ENCODE results near the gene GANC. TPM values are rescaled to one million over a fixed set of nuclear protein-coding genes. Genes with fewer than 3 reads are reported as not detected.
"Not testable (repeated sequence)": the region's sequence is repeated elsewhere in the genome, so short reads cannot be mapped to it uniquely, and the experiment has no call there.

GANC gene
- total RNA-seq, 6 donors from 2014 or later = 67.3 to 295 (median 99.8) TPM

DNA sequence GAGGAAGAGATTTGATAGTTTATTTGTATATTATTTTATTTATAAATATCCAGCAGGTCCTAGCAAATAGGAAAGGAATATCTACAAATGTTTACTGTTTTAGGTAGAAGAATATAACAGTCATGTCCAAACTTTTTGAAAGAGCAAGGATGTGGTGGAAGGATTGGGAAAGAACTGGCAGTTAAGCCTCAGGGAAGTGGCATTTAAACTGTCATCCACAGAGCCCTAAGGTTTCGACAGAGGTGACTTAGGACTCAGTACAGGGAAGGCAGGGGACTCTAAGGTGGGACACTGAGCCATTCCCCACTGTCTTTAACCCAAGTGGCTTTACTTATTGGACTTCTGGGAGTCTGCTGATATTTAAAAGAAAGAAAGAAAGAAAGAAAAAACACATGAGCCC is 12.0 kb downstream of the GANC start:
- H3K4me1 ChIP-seq = peaks cover 0 to 20% (median 7%) of the 10 kb centered on the region in 4 donors
- no peaks in the 10 kb centered on the region for H3K27me3 ChIP-seq
- ATAC-seq (ENCODE audit: low FRiP score in 2 of 2) = no peak
- H3K36me3 ChIP-seq = peaks cover 11 to 59% (median 25%) of the 10 kb centered on the region in 4 donors
- peak in 1 of 2 donors; percentile 25 for DNase-seq
- H3K9me3 ChIP-seq = no peaks in the 10 kb centered on the region
- H3K27ac ChIP-seq = peak overlapping the region in 3 of 4 donors; percentile 42 to 62 (median 61)
- H3K4me3 ChIP-seq = no peak overlapping the region
- WGBS, 2 donors = 52 to 57% methylated on average over 1 of the region's 1 CpG
- TF ChIP-seq POLR2AphosphoS5 (IDR thresholded peaks at IDR 0.05) = no peak
- TF ChIP-seq POLR2A (IDR thresholded peaks at IDR 0.05) = no peak
- TF ChIP-seq CTCF (IDR thresholded peaks at IDR 0.05) = no peak
- TF ChIP-seq EP300 (IDR thresholded peaks at IDR 0.05) = no peak

GRCh38 chr15:42286445-42287029 is 13.5 kb downstream of the GANC start:
- Histone ChIP-seq H3K27ac (peak overlapping the region in 1 of 4 donors; percentile 10), H3K27me3 (no peaks in the 10 kb centered on the region), H3K36me3 (peaks cover 6 to 47% (median 22%) of the 10 kb centered on the region in 4 donors), H3K9me3 (no peaks in the 10 kb centered on the region), H3K4me3 (no peak overlapping the region), H3K4me1 (peaks cover 0 to 20% (median 7%) of the 10 kb centered on the region in 4 donors)
- peak in 1 of 4 donors; percentile 32 for TF ChIP-seq EP300 (IDR thresholded peaks at IDR 0.05)
- no peak for TF ChIP-seq CTCF (IDR thresholded peaks at IDR 0.05)
- WGBS, 2 donors = 61 to 64% methylated on average over 4 of the region's 4 CpGs
- ATAC-seq (ENCODE audit: low FRiP score in 2 of 2) (no peak), DNase-seq (no peak)

DNA sequence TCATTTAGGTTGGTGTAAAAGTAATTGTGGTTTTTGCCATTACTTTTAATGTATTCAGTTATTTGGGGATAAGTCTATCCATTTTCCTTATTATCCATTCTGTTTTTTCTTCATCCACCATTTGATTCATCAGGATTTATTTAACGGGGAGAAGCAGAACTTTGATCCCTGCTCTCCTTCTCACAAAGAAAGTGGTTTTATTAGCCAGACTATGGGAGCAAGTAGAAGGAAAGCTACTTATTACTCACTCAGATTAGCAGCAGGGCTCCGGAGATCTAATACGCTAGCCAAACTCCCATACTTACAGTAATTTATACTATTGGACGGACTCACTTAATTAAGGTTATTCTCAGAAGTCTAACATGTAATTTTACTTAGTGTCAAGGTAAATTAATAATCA is 14.9 kb downstream of the GANC start:
- Histone ChIP-seq H3K4me3 (no peak overlapping the region), H3K27me3 (no peaks in the 10 kb centered on the region), H3K36me3 (peaks cover 0 to 53% (median 28%) of the 10 kb centered on the region in 4 donors), H3K27ac (no peak overlapping the region), H3K4me1 (peaks cover 0 to 14% (median 7%) of the 10 kb centered on the region in 4 donors), H3K9me3 (no peaks in the 10 kb centered on the region)
- WGBS, 2 donors = 96 to 99% methylated on average over 4 of the region's 4 CpGs
- TF ChIP-seq POLR2AphosphoS5 (IDR thresholded peaks at IDR 0.05) = no peak
- TF ChIP-seq POLR2A (IDR thresholded peaks at IDR 0.05) = no peak
- TF ChIP-seq CTCF (IDR thresholded peaks at IDR 0.05) = no peak
- TF ChIP-seq EP300 (IDR thresholded peaks at IDR 0.05) = no peak
- DNase-seq (no peak), ATAC-seq (ENCODE audit: low FRiP score in 2 of 2) (no peak)

- H3K9me3 ChIP-seq = no peaks in the 10 kb centered on the region
- TF ChIP-seq POLR2A (IDR thresholded peaks at IDR 0.05) (no peak), POLR2AphosphoS5 (IDR thresholded peaks at IDR 0.05) (no peak), EP300 (IDR thresholded peaks at IDR 0.05) (no peak), CTCF (IDR thresholded peaks at IDR 0.05) (no peak)
- H3K27me3 ChIP-seq = no peaks in the 10 kb centered on the region
- 97 to 100% methylated on average over 1 of the region's 1 CpG for WGBS, 2 donors
- peaks cover 0 to 51% (median 28%) of the 10 kb centered on the region in 4 donors for H3K36me3 ChIP-seq
- H3K4me3 ChIP-seq = no peak overlapping the region
- DNase-seq = no peak
- no peak for ATAC-seq (ENCODE audit: low FRiP score in 2 of 2)
- no peak overlapping the region for H3K27ac ChIP-seq
- peaks cover 0 to 14% (median 7%) of the 10 kb centered on the region in 4 donors for H3K4me1 ChIP-seq
Observed at GRCh38 chr15:42289166-42289565, 16.2 kb downstream of the GANC start.

GRCh38 chr15:42301004-42301403 is 28.0 kb downstream of the GANC start:
- H3K27ac ChIP-seq = peak overlapping the region in 3 of 4 donors; percentile 13 to 51 (median 31)
- peaks cover 12 to 30% (median 16%) of the 10 kb centered on the region in 4 donors for H3K36me3 ChIP-seq
- peak in 2 of 4 donors; percentile 57 to 84 for TF ChIP-seq EP300 (IDR thresholded peaks at IDR 0.05)
- TF ChIP-seq POLR2AphosphoS5 (IDR thresholded peaks at IDR 0.05) = peak in 1 of 2 donors; percentile 32
- not testable (repeated sequence) for H3K27me3 ChIP-seq, H3K9me3 ChIP-seq, H3K4me1 ChIP-seq, H3K4me3 ChIP-seq
- peak; percentile 15 to 82 for DNase-seq
- WGBS, 2 donors = 53 to 86% methylated on average over 4 of the region's 4 CpGs
- ATAC-seq (ENCODE audit: low FRiP score in 2 of 2) = peak in 1 of 2 donors; percentile 81

Measured in upper lobe of left lung (tissue), 6 donors.